ENCODE results near the gene GABBR1. TPM values are rescaled to one million over a fixed set of nuclear protein-coding genes. Genes with fewer than 3 reads are reported as not detected.

The GABBR1 gene
- total and polyA plus RNA-seq, 2 donors (not counting 1 experiment from before 2014, with no cell fraction given) = 198 to 241 TPM

DNA sequence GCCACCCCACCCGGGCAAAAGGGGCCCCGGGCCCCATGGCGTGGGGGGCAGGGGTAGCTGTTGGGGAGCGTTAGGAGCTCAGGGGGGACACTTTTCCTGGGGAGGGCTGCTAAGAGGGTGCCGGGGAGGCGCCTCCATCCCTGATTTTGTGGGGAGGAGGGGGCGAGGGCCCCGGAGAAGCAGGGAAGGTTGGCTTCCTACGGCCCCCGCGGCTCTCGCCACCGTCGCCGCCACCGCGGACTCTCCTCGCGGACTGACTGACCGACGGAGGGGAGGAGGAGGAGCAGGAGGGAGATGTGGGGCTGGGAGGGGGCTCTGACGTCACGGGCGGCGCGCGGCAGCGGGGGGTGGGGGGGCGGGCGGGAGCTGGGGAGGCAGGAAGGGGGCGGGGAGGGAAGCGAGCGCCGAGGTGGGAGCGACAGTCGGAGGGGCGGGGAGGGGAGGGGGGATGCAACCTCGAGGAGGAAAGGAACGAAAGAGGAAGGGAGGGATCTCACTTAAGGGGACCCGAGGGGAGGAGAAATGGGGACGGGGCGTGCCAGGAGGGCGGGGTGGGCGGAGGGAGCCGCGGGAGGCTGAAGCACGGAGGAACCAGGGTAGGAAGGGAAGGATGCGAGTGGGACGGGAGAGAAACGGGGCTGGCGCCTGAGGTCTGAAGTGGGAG, 5.1 kb downstream of the GABBR1 start:
- peak overlapping the region; percentile 94 for H3K4me3 Mint-ChIP-seq
- Histone ChIP-seq H3K9ac (ENCODE audit: low read length) (peak overlapping the region; percentile 80), H3K27me3 (replicated peaks in 1 of 4; ENCODE audit: control extremely low read depth in 1 of 4, control insufficient read depth in 3 of 4, insufficient read depth in 4 of 4, low read length in 3 of 4) (no peaks in the 10 kb centered on the region), H2AFZ (ENCODE audit: insufficient read depth, low read depth, low read length, poor library complexity, severe bottlenecking) (peak overlapping the region; percentile 86), H3K9me3 (ENCODE audit: control extremely low read depth in 1 of 3, control insufficient read depth in 2 of 3, insufficient read depth in 1 of 3, low read length in 2 of 3) (no peaks in the 10 kb centered on the region), H3K79me2 (ENCODE audit: control insufficient read depth, insufficient read depth, low read length) (peaks cover 8% of the 10 kb centered on the region), H4K20me1 (ENCODE audit: control insufficient read depth, insufficient read depth, low read length, poor library complexity, severe bottlenecking) (peaks cover 22% of the 10 kb centered on the region), H3K36me3 (replicated peaks in 1 of 2; ENCODE audit: control extremely low read depth in 1 of 2, control insufficient read depth in 1 of 2, extremely low read depth in 1 of 2, insufficient read depth in 2 of 2, low read length in 1 of 2) (peaks cover 0 to 15% of the 10 kb centered on the region in 2 experiments), H3K4me2 (replicated peaks; ENCODE audit: low read depth, low read length, poor library complexity, severe bottlenecking) (peak overlapping the region; percentile 98), H3K4me3 (ENCODE audit: control extremely low read depth in 1 of 5, extremely low read depth in 1 of 5, insufficient read depth in 1 of 5, low read depth in 2 of 5, low read length in 4 of 5) (peak overlapping the region; percentile 68 to 88 (median 80)), H3K27ac (ENCODE audit: low read length in 2 of 2) (peak overlapping the region; percentile 33 to 63), H3K4me1 (ENCODE audit: control insufficient read depth in 2 of 2, insufficient read depth in 2 of 2, low read length in 2 of 2) (peaks cover 28 to 45% of the 10 kb centered on the region in 2 donors)
- intact Hi-C loops (cut with micrococcal nuclease) = loop anchor here (5.0 kb wide), 2 partner anchors 76 to 124 kb away; a partner anchor contains a TSS
- H3K9me3 Mint-ChIP-seq (ENCODE audit: insufficient read depth) = no peaks in the 10 kb centered on the region
- DNase-seq (peak; percentile 72), ATAC-seq (ENCODE audit: low read depth) (peak; percentile 22)
- 0% methylated on average over 28 of the region's 51 CpGs for WGBS (ENCODE audit: insufficient coverage)
- no peaks in the 10 kb centered on the region for H3K27me3 Mint-ChIP-seq
- ChIA-PET POLR2A (interaction anchor here (0.6 to 1.9 kb wide), 4 partner anchors 10 to 1174 kb away, joined by 3 to 12 read pairs (median 4); no protein-coding TSS in a partner anchor), CTCF (interaction anchor here (0.6 to 13.5 kb wide), 5 partner anchors 8 to 340 kb away, joined by 3 to 226 read pairs (median 3); no protein-coding TSS in a partner anchor)
- TF ChIP-seq, protein P1, sequence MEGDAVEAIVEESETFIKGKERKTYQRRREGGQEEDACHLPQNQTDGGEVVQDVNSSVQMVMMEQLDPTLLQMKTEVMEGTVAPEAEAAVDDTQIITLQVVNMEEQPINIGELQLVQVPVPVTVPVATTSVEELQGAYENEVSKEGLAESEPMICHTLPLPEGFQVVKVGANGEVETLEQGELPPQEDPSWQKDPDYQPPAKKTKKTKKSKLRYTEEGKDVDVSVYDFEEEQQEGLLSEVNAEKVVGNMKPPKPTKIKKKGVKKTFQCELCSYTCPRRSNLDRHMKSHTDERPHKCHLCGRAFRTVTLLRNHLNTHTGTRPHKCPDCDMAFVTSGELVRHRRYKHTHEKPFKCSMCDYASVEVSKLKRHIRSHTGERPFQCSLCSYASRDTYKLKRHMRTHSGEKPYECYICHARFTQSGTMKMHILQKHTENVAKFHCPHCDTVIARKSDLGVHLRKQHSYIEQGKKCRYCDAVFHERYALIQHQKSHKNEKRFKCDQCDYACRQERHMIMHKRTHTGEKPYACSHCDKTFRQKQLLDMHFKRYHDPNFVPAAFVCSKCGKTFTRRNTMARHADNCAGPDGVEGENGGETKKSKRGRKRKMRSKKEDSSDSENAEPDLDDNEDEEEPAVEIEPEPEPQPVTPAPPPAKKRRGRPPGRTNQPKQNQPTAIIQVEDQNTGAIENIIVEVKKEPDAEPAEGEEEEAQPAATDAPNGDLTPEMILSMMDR (IDR thresholded peaks at IDR 0.05) = no peak
- TF ChIP-seq EZH2 (IDR thresholded peaks at IDR 0.05; ENCODE audit: borderline replicate concordance, insufficient read depth, low read depth, low read length, poor library complexity, severe bottlenecking) = no peak
- H3K4me1 Mint-ChIP-seq = peaks cover 46% of the 10 kb centered on the region
- H3K27ac Mint-ChIP-seq = peak overlapping the region; percentile 71
